ENCODE measurements around the gene C1QL1.
"Not testable (repeated sequence)": the region's sequence is repeated elsewhere in the genome, so short reads cannot be mapped to it uniquely, and the experiment has no call there.

The C1QL1 gene

DNA sequence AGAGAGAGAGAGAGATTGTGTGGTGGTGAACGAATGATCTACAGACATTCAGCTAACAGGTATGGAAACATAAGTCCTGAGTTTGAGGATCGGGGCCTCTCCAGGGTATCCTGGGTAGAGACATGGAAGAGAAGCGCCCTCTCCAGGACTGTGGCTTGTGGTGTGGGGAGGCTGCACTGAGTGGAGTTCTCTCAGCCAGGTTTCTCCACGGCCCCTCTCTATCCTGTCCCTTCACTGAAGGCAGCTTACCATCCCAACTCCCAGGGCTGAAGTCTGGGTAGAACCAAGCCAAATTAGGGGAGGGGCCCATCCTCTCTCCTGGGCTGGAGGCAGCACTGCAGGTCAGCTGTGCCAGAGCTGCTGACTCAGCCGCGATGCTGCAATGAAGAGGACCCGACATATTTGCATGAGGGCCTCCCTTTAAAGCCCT, 6.2 kb downstream of the C1QL1 start:
- no peak for DNase-seq (ENCODE audit: low spot score)

- no peak for DNase-seq (ENCODE audit: low spot score)
These were observed 7.4 kb downstream of the C1QL1 start for GRCh38 chr17:44960691-44961090.

DNA sequence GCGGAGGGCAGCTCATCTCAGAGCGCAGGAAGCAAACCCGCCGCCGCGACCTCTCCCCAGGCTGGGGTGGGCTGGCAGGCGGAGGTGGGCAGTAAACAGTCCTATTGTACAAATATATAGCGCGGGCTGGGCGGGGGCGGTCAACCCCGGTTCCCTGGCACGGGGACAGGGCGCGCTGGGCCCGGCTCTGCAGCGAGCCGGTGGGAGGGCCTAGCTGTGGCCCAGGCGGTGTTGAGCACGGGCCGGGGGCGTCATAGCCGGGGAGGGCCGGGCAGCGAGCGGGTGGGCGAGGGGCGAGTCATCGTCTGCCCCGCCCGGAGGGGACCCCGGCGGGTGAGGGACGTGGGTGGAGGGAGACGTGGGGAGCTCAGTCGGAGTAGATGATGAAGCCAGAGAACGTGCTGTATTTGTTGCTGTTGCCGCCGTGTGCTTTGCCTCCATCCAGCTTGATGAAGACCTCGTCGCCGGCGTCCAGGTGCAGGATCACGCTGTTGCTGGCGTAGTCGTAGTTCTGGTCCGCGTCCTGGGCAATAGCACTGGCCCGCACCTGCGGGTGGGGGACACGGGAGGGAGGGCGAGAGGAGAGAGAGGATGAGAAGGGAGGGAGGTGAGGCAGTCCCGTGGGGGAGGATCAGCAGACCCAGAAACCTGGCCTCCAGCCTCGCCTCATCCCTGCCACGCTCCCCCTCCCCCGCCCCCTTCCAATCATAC, 8.1 kb downstream of the C1QL1 start:
- no peak for DNase-seq (ENCODE audit: low spot score)

DNA sequence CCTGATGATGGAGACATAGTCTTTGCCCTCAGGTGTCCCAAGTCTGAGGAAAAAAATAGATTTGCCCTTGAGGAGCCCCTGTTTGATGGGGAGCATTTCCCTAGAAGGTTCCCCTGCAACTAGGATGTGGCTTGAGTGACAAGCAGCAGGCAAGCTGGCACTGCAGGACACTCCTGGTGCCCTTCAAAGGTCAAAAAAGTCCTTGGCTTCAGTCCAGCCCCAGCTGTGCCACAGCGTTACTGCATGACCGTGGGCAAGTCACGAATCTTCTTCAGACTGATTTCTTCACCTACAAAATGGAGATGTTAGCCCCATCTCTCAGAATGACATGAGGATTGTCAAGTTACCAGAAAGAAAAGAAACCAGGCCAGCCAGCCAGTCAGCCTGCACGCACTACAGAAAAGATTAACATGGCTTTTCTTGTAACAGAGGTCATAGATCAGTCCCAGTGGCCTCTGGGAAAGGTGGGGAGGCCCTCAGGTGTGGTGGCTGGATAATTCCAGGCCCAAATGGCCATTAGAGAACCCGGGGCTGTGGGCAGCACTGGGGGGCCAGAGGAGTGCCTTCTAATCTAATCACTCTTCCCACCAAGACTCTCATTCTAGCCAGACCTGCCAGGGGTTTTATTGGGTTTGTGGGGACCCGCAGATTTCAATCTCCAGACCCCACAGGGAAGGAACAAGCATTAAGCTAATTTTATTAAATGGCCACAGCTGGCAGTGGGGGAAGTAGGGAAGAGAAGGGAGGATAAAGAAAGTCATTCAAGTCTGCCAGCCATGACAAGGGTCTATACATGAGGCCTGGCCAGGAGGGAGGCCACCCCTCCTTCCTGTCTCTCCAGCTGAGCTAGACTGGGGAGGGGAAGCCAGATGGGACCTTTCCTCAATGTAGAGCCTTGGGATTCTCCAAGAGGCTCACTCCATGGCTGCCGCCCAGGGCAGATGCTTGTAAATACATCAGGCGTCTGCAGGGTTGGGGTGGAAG, 10.8 kb downstream of the C1QL1 start:
- peak; percentile 46 for DNase-seq (ENCODE audit: low spot score)

DNA sequence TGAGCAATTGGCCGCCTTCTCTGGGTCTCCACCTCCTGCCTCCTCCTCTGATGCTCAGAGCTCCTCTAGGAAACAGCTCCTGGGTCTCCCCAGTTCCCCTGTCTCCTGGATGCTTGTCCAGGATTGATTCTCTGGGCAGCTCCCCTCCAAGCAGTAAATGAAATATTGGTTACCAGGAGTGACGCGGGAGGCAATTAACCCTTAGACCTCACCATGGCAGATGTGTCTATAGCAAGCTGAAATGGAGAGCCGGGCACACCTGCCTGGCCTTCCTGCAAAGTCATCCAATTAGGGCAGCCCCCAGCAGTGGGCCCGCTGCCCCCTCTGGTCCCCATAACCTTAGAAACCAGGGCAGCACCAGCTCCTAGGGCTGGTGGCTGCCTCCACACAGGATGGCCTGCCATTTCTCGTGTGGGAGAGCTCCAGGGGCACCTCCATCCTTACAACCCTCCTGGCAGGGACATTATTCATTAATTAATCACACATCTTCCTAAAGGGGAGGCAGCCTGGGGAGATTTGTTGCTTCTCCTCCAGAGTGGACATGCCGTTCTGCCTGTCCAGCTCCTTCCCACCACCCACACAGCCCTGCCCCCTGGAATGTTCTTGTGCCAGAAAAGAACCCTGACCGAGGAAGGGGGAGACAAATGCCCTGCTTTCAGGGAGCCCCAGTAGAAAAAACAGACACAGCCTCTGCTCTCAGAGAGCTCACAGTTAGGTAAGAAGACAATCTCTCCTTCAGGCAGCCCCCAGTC, 12.3 kb downstream of the C1QL1 start:
- DNase-seq (ENCODE audit: low spot score), result no peak

GRCh38 chr17:44952946-44953475, 15.1 kb downstream of the C1QL1 start:
- peak; percentile 52 for DNase-seq (ENCODE audit: low spot score)

GRCh38 chr17:44948315-44948795, 19.7 kb downstream of the C1QL1 start:
- DNase-seq (ENCODE audit: low spot score), result no peak

GRCh38 chr17:44947461-44948314, 20.4 kb downstream of the C1QL1 start, which contains the start of gene KIF18B:
Gene KIF18B (minus strand): TSS chr17:44947773. CDS start chr17:44936344, 11,429 bp downstream.
- DNase-seq (ENCODE audit: low spot score), result peak; percentile 98

DNA sequence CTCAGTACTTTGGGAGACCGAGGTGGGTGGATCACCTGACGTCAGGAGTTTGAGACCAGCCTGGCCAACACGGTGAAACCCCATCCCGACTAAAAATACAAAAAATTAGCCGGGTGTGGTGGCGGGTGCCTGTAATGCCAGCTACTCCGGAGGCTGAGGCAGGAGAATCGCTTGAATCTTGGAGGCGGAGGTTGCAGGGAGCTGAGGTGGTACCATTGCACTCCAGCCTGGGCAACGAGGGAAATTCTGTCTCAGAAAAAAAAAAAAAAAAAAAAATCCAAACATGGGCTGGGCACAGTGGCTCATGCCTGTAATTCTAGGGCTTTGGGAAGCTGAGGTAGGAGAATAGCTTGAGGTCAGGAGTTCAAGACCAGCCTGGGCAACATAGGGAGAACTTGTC, 22.5 kb downstream of the C1QL1 start:
- DNase-seq (ENCODE audit: low spot score), result not testable (repeated sequence)

GRCh38 chr17:44942456-44942855, 25.6 kb downstream of the C1QL1 start:
- DNase-seq (ENCODE audit: low spot score), result no peak

- DNase-seq (ENCODE audit: low spot score), result no peak
These were observed 26.3 kb downstream of the C1QL1 start for GRCh38 chr17:44941712-44942331.

- DNase-seq (ENCODE audit: low spot score), result no peak
These were observed 27.3 kb downstream of the C1QL1 start for GRCh38 chr17:44940768-44941167.

DNA sequence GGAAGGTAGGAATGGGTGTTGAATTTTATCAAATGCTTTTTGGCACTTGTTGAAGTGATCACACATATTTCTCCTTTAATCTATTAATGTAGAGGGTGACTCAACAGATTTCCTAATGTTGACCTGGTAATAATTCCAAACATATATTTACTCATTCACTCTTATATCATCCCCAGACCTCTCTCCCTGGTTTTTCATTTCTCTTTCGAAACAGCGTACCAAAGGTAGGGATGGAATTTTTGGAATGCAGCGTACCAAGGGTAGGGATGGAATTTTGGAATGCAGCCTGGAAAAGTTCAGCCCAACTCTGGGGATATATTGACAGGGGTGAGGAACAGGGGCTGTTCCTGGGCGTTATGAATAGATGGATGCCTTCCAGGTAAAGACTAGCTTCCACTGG, 27.8 kb downstream of the C1QL1 start:
- no peak for DNase-seq (ENCODE audit: low spot score)

DNA sequence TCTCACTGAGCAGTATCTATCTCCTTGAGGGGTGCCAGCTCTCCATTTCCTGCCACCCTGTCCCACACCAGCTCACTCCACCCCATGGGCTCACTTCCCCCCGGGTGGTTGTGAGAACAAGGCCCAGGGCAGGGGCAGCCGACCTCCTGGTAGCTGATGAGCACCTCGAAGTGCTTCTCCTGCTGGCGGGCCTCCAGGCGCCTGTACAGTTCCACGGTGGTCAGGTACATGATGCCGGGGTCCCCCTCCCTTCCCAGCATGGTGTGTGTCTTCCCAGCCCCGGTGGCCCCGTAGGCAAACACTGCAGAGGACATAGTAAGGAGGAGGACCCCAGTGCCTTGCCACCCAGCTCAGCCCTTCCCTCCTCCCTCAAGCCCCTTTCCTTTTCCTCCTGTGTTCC, 33.0 kb downstream of the C1QL1 start:
- no peak for DNase-seq (ENCODE audit: low spot score)

- DNase-seq (ENCODE audit: low spot score), result no peak
These were observed 33.4 kb downstream of the C1QL1 start for GRCh38 chr17:44934745-44935105.

GRCh38 chr17:44933824-44934744, 34.0 kb downstream of the C1QL1 start:
- DNase-seq (ENCODE audit: low spot score), result no peak

GRCh38 chr17:44932787-44933097, 35.4 kb downstream of the C1QL1 start:
- no peak for DNase-seq (ENCODE audit: low spot score)

DNA sequence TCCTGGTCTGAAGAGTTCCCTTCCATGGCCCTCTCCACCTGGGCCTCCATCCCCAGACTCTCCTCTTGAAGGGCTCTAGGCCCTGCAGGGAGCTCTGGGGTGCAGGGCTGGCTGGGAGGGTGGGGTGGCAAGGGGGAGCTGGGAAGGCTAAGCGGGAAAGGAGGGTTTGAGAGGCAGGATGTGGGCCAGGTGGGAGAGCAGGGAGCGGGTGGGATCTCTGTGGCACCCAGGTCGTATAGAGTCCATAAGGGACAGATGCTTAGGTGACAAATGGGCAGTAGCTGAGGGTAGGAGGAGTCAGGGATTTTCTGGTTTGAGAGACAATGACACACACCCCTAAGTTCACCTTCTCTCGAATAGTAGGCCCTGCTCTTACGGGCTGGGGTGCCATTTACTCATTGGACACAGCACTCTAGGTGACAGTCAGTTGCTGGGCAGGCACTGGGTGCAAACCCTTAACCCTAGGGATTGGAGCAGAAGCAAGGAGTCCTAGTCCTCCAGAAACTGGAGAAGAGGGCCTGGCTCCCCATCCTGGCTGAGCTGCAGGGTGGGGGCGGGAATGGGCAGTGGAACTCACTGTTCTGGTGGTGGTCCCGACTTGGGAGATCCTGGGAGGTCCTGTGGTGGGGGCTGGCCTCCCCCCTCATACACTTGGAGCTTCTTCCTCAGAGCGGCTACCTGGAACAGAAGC, 35.9 kb downstream of the C1QL1 start:
- DNase-seq (ENCODE audit: low spot score), result no peak

GRCh38 chr17:44931376-44931775, 36.7 kb downstream of the C1QL1 start:
- DNase-seq (ENCODE audit: low spot score), result no peak

All from ecto neural progenitor cell (in vitro differentiated cells).